K562 (cell line): ENCODE data around the gene PRPF6. TPM values are rescaled to one million over a fixed set of nuclear protein-coding genes. Genes with fewer than 3 reads are reported as not detected.

Experiments used
- ARNT ChIP-seq, 2 experiments: fragments of 450-650 bp; IDR thresholded peaks; 2 replicates each; pipeline ENCODE4 v1.6.1; 2016; ENCODE audit warnings: mild to moderate bottlenecking in 1 of 2
- EGR1 ChIP-seq: fragments of 450-650 bp; conservative IDR thresholded peaks from 2 replicates; pipeline ENCODE4 v1.6.1; 2017; ENCODE audit warnings: mild to moderate bottlenecking
- HNRNPH1 ChIP-seq: fragments of 200-400 bp; formaldehyde crosslinking; optimal IDR thresholded peaks from 2 replicates; pipeline ENCODE3; 2017; ENCODE audit warnings: low read depth, mild to moderate bottlenecking, low read length, moderate library complexity
- HNRNPUL1 ChIP-seq: fragments of 200-400 bp; formaldehyde crosslinking; IDR thresholded peaks from 2 replicates; pipeline ENCODE4 v1.6.1; 2017; ENCODE audit warnings: low read length
- JUN ChIP-seq, 2 experiments: sonication (generic) in 1 of 2; formaldehyde crosslinking in 1 of 2; IDR thresholded peaks; 2 replicates each; pipeline versions ENCODE4 v1.6.1 to v1.8.0; 2012 to 2022; ENCODE audit warnings: borderline replicate concordance in 2 of 2, mild to moderate bottlenecking in 2 of 2, improper control_type of control experiment in 1 of 2, low read depth in 1 of 2, low read length in 1 of 2, missing genetic modification reagents in 1 of 2
- RBM22 ChIP-seq: fragments of 200-400 bp; formaldehyde crosslinking; IDR thresholded peaks from 2 replicates; pipeline ENCODE4 v1.6.1; 2018; ENCODE audit warnings: low read length, low read depth; ENCODE audit not compliant: poor library complexity, severe bottlenecking
- RFX5 ChIP-seq: IDR thresholded peaks from 2 replicates; pipeline ENCODE4 v1.6.1; 2011; ENCODE audit warnings: low read depth, mild to moderate bottlenecking, improper control_type of control experiment, low read length
- RUNX1 ChIP-seq: sonication (generic); IDR thresholded peaks from 2 replicates; pipeline ENCODE4 v1.6.1; 2016; ENCODE audit warnings: antibody characterized with exemption, low read depth
- SAP30 ChIP-seq: fragments of 200-600 bp; sonication (generic); IDR thresholded peaks from 2 replicates; pipeline ENCODE4 v1.6.1; 2012; ENCODE audit warnings: borderline replicate concordance, low read depth, mild to moderate bottlenecking, moderate library complexity, low read length, control low read depth, inconsistent platforms; ENCODE audit not compliant: insufficient read depth, poor library complexity, severe bottlenecking
- TCF7 ChIP-seq: sonication (generic); IDR thresholded peaks from 2 replicates; pipeline ENCODE4 v1.6.1; 2016; ENCODE audit warnings: antibody characterized with exemption, borderline replicate concordance
- TEAD4 ChIP-seq, 2 experiments: sonication (generic) in 1 of 2; formaldehyde crosslinking in 1 of 2; IDR thresholded peaks; 2 replicates each; pipeline versions ENCODE4 v1.6.1 to v1.8.0; 2012 to 2022; ENCODE audit warnings: borderline replicate concordance in 1 of 2, inconsistent platforms in 1 of 2, low read length in 1 of 2, mild to moderate bottlenecking in 1 of 2, missing genetic modification reagents in 1 of 2
- ZBTB7A ChIP-seq: IDR thresholded peaks from 2 replicates; pipeline ENCODE4 v1.6.1; 2011; ENCODE audit warnings: low read depth, mild to moderate bottlenecking, low read length, moderate library complexity, borderline replicate concordance; ENCODE audit not compliant: control insufficient read depth
- ZNF12 ChIP-seq: sonication (generic); formaldehyde crosslinking; IDR thresholded peaks from 2 replicates; pipeline ENCODE4 v1.4.0; 2020; ENCODE audit warnings: mild to moderate bottlenecking, missing genetic modification reagents
- polyA plus RNA-seq, 8 experiments: library from polyadenylated mRNA; depleted of rRNA in 4 of 8; stranded (reverse) in 5 of 8; unstranded in 3 of 8; fragments of >200 nt; fragmentation: Nextera tagmentation in 2 of 8; fragmentation: Illumina TruSeq in 1 of 8; extraction: Ambion mirVana in 2 of 8; extraction: Trizol in 1 of 8; gene quantifications; 2 replicates each; pipeline versions ENCODE4 v1.2.1 to v1.2.3, GENCODE V29; 2011 to 2014; ENCODE audit warnings: inconsistent platforms in 1 of 8, missing spikeins in 1 of 8
- total RNA-seq, 7 experiments: library from RNA; depleted of rRNA in 6 of 7; stranded (reverse); fragments of >200 nt in 6 of 7; fragmentation: Illumina TruSeq in 2 of 7; extraction: Trizol in 2 of 7; gene quantifications; 2 replicates each; pipeline versions ENCODE4 v1.2.1 to v1.2.3, GENCODE V29; 2011 to 2021; ENCODE audit warnings: low replicate concordance in 1 of 7
- TF ChIP-seq, protein P1 (sequence below), 2 experiments: fragments of 150-350 bp in 1 of 2; IDR thresholded peaks; 2 replicates each; pipeline ENCODE4 v1.6.1; 2012 to 2016; ENCODE audit warnings: low read depth in 2 of 2, low read length in 2 of 2, mild to moderate bottlenecking in 1 of 2, moderate library complexity in 1 of 2
- TF ChIP-seq, protein P2 (sequence below): fragments of 250-450 bp; sonication (Bioruptor Pico); IDR thresholded peaks from 2 replicates; pipeline ENCODE4 v1.5.0; 2020; ENCODE audit warnings: mild to moderate bottlenecking, borderline replicate concordance
- TF ChIP-seq, protein P3 (sequence below): fragments of 250-450 bp; sonication (Bioruptor Pico); IDR thresholded peaks from 2 replicates; pipeline ENCODE4 v1.5.0; 2021
- TF ChIP-seq, protein P4 (sequence below): sonication (generic); formaldehyde crosslinking; IDR thresholded peaks from 2 replicates; pipeline ENCODE4 v1.8.0; 2022; ENCODE audit warnings: missing genetic modification reagents, mild to moderate bottlenecking, moderate library complexity, borderline replicate concordance

Gene PRPF6
- total and polyA plus RNA-seq, 9 of the 15 experiments (the other 6 are each of a cell fraction or from before 2014, with no cell fraction given), result 4.2 to 83.2 (median 59.9) TPM

DNA sequence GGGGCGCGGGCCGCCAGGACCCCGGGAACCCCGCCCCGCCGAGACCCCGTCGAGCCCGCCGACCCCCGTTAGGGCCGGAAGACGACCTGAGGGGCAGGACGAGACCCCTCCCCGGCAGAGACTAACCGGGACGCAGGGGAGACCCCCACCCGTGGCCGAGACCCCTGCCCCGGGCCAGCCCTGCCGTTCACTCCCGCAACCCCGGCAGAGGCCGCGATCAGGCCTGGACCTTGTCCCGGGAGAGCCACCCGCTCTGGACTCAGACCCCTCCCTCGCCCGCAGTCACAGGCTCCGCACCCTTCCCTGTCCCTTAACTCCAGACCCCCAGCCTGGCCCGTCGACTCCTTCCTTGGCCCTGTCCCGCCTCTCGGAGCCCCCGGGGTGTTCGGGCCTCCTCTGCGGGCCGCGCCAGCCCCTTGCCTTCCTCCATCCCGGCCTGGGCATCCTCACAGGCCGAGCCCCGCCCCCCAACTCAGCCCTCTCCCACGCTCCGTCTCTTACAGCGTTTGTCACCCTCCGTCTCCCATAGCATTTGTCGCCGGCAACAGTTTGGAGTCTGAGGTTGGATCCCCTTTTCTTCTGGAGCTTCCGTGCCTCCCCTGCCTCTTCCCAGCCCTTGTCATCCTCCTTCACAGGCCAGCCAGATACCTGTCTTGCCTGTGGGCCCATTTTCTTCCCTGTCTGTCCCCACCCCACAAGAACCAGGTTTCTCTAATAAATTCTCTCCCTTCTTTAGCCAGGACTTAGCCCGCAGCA, 82.6 kb downstream of the PRPF6 start (continued):
- TF ChIP-seq, protein P1, sequence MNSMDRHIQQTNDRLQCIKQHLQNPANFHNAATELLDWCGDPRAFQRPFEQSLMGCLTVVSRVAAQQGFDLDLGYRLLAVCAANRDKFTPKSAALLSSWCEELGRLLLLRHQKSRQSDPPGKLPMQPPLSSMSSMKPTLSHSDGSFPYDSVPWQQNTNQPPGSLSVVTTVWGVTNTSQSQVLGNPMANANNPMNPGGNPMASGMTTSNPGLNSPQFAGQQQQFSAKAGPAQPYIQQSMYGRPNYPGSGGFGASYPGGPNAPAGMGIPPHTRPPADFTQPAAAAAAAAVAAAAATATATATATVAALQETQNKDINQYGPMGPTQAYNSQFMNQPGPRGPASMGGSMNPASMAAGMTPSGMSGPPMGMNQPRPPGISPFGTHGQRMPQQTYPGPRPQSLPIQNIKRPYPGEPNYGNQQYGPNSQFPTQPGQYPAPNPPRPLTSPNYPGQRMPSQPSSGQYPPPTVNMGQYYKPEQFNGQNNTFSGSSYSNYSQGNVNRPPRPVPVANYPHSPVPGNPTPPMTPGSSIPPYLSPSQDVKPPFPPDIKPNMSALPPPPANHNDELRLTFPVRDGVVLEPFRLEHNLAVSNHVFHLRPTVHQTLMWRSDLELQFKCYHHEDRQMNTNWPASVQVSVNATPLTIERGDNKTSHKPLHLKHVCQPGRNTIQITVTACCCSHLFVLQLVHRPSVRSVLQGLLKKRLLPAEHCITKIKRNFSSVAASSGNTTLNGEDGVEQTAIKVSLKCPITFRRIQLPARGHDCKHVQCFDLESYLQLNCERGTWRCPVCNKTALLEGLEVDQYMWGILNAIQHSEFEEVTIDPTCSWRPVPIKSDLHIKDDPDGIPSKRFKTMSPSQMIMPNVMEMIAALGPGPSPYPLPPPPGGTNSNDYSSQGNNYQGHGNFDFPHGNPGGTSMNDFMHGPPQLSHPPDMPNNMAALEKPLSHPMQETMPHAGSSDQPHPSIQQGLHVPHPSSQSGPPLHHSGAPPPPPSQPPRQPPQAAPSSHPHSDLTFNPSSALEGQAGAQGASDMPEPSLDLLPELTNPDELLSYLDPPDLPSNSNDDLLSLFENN (IDR thresholded peaks at IDR 0.05; ENCODE audit: low read depth in 2 of 2, low read length in 2 of 2), result no peak
- TF ChIP-seq, protein P2, sequence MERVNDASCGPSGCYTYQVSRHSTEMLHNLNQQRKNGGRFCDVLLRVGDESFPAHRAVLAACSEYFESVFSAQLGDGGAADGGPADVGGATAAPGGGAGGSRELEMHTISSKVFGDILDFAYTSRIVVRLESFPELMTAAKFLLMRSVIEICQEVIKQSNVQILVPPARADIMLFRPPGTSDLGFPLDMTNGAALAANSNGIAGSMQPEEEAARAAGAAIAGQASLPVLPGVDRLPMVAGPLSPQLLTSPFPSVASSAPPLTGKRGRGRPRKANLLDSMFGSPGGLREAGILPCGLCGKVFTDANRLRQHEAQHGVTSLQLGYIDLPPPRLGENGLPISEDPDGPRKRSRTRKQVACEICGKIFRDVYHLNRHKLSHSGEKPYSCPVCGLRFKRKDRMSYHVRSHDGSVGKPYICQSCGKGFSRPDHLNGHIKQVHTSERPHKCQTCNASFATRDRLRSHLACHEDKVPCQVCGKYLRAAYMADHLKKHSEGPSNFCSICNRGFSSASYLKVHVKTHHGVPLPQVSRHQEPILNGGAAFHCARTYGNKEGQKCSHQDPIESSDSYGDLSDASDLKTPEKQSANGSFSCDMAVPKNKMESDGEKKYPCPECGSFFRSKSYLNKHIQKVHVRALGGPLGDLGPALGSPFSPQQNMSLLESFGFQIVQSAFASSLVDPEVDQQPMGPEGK (CRISPR knock-in tag), result no peak
- TF ChIP-seq RUNX1 (no peak), ZBTB7A (0 out of 2 replicates have a peak, but pooled peaks have one; percentile 10), RBM22 (peak; percentile 40), HNRNPUL1 (no peak), ZNF12 (CRISPR knock-in tag) (no peak), SAP30 (peak; percentile 8), TEAD4 (IDR thresholded peaks at IDR 0.05; ENCODE audit: low read length) (no peak), TEAD4 (CRISPR knock-in tag; IDR thresholded peaks at IDR 0.05; ENCODE audit: borderline replicate concordance) (0 out of 2 replicates have a peak, but pooled peaks have one; percentile 14), RFX5 (no peak), HNRNPH1 (no peak), EGR1 (peak; percentile 60), ARNT (IDR thresholded peaks at IDR 0.05) (no peak), JUN (IDR thresholded peaks at IDR 0.05; ENCODE audit: borderline replicate concordance, low read depth, low read length) (no peak), JUN (CRISPR knock-in tag; IDR thresholded peaks at IDR 0.05; ENCODE audit: borderline replicate concordance) (0 out of 2 replicates have a peak, but pooled peaks have one; percentile 41), TCF7 (no peak)
- TF ChIP-seq, protein P3, sequence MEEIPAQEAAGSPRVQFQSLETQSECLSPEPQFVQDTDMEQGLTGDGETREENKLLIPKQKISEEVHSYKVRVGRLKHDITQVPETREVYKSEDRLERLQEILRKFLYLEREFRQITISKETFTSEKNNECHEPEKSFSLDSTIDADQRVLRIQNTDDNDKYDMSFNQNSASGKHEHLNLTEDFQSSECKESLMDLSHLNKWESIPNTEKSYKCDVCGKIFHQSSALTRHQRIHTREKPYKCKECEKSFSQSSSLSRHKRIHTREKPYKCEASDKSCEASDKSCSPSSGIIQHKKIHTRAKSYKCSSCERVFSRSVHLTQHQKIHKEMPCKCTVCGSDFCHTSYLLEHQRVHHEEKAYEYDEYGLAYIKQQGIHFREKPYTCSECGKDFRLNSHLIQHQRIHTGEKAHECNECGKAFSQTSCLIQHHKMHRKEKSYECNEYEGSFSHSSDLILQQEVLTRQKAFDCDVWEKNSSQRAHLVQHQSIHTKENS (CRISPR knock-in tag), result no peak
- TF ChIP-seq, protein P4, sequence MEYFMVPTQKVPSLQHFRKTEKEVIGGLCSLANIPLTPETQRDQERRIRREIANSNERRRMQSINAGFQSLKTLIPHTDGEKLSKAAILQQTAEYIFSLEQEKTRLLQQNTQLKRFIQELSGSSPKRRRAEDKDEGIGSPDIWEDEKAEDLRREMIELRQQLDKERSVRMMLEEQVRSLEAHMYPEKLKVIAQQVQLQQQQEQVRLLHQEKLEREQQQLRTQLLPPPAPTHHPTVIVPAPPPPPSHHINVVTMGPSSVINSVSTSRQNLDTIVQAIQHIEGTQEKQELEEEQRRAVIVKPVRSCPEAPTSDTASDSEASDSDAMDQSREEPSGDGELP (CRISPR knock-in tag), result peak; percentile 26; the same call in 1 of the 2 replicates
